ENCODE measurements around the gene RIBC2.

The RIBC2 gene

DNA sequence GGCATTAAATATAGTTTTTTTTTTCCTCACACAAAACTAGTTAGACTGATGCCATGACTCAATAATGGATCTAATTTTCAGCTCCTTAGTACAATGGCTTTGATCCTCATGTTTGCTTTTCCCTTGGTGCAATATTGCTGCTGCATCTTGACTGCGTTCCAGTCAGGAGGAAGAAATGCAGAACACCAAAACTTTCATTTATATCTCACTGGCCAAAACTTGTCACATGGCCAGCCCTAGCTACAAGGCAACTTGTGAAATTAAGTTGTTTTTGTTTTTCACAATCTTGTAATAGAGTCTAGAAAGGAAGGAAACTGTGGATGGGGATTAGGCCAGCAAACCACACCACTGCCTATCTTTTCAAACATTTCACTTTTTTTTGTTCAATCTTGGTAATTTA lies 36.8 kb upstream of the RIBC2 start:
- TF ChIP-seq CSRNP3 (CRISPR knock-in tag; IDR thresholded peaks at IDR 0.05), result no peak
- ATAC-seq, result no peak

DNA sequence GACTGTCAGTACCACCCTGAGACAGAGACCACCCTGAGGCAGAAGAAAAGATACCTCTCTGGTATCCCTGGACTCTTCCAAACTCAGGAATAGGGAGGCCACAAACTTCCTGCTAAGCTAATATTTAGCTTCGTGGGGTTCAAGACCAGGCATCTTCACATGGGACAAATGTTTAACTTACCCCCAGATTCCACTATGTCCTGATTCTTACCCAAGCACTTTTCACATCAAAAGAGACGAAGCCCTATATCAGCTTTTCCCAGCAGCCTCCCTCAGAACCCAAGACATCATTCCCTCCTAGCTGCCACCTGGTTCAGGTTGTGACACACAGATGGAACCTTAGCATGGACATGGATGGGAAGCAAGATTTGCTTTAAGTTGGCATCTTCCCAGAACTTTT lies 32.1 kb upstream of the RIBC2 start:
- no peak for ATAC-seq
- TF ChIP-seq RARB (CRISPR knock-in tag; IDR thresholded peaks at IDR 0.05) (no peak), ZNF8 (CRISPR knock-in tag; IDR thresholded peaks at IDR 0.05) (no peak), ZFP30 (CRISPR knock-in tag; IDR thresholded peaks at IDR 0.05) (no peak), CSDC2 (CRISPR knock-in tag; IDR thresholded peaks at IDR 0.05) (no peak), ZNF565 (CRISPR knock-in tag; conservative IDR thresholded peaks at IDR 0.05; ENCODE audit: low read depth) (no peak), ISL1 (CRISPR knock-in tag; IDR thresholded peaks at IDR 0.05) (no peak)
- TF ChIP-seq, protein P1, sequence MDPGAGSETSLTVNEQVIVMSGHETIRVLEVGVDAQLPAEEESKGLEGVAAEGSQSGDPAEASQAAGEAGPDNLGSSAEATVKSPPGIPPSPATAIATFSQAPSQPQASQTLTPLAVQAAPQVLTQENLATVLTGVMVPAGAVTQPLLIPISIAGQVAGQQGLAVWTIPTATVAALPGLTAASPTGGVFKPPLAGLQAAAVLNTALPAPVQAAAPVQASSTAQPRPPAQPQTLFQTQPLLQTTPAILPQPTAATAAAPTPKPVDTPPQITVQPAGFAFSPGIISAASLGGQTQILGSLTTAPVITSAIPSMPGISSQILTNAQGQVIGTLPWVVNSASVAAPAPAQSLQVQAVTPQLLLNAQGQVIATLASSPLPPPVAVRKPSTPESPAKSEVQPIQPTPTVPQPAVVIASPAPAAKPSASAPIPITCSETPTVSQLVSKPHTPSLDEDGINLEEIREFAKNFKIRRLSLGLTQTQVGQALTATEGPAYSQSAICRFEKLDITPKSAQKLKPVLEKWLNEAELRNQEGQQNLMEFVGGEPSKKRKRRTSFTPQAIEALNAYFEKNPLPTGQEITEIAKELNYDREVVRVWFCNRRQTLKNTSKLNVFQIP (CRISPR knock-in tag; IDR thresholded peaks at IDR 0.05; ENCODE audit: borderline replicate concordance, low read depth), result no peak
- TF ChIP-seq, protein P2, sequence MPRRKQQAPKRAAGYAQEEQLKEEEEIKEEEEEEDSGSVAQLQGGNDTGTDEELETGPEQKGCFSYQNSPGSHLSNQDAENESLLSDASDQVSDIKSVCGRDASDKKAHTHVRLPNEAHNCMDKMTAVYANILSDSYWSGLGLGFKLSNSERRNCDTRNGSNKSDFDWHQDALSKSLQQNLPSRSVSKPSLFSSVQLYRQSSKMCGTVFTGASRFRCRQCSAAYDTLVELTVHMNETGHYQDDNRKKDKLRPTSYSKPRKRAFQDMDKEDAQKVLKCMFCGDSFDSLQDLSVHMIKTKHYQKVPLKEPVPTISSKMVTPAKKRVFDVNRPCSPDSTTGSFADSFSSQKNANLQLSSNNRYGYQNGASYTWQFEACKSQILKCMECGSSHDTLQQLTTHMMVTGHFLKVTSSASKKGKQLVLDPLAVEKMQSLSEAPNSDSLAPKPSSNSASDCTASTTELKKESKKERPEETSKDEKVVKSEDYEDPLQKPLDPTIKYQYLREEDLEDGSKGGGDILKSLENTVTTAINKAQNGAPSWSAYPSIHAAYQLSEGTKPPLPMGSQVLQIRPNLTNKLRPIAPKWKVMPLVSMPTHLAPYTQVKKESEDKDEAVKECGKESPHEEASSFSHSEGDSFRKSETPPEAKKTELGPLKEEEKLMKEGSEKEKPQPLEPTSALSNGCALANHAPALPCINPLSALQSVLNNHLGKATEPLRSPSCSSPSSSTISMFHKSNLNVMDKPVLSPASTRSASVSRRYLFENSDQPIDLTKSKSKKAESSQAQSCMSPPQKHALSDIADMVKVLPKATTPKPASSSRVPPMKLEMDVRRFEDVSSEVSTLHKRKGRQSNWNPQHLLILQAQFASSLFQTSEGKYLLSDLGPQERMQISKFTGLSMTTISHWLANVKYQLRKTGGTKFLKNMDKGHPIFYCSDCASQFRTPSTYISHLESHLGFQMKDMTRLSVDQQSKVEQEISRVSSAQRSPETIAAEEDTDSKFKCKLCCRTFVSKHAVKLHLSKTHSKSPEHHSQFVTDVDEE (CRISPR knock-in tag; IDR thresholded peaks at IDR 0.05), result no peak
- TF ChIP-seq, protein P3, sequence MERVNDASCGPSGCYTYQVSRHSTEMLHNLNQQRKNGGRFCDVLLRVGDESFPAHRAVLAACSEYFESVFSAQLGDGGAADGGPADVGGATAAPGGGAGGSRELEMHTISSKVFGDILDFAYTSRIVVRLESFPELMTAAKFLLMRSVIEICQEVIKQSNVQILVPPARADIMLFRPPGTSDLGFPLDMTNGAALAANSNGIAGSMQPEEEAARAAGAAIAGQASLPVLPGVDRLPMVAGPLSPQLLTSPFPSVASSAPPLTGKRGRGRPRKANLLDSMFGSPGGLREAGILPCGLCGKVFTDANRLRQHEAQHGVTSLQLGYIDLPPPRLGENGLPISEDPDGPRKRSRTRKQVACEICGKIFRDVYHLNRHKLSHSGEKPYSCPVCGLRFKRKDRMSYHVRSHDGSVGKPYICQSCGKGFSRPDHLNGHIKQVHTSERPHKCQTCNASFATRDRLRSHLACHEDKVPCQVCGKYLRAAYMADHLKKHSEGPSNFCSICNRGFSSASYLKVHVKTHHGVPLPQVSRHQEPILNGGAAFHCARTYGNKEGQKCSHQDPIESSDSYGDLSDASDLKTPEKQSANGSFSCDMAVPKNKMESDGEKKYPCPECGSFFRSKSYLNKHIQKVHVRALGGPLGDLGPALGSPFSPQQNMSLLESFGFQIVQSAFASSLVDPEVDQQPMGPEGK (CRISPR knock-in tag; IDR thresholded peaks at IDR 0.05; ENCODE audit: borderline replicate concordance), result no peak

- TF ChIP-seq ZC3H10 (CRISPR knock-in tag; IDR thresholded peaks at IDR 0.05) (no peak), ESRRG (CRISPR knock-in tag; IDR thresholded peaks at IDR 0.05) (no peak), ZNF8 (CRISPR knock-in tag; IDR thresholded peaks at IDR 0.05) (no peak), GLIS3 (CRISPR knock-in tag; IDR thresholded peaks at IDR 0.05) (no peak)
- TF ChIP-seq, protein P3 (CRISPR knock-in tag; IDR thresholded peaks at IDR 0.05; ENCODE audit: borderline replicate concordance), result no peak
- TF ChIP-seq, protein P2 (CRISPR knock-in tag; IDR thresholded peaks at IDR 0.05), result no peak
- TF ChIP-seq, protein P1 (CRISPR knock-in tag; IDR thresholded peaks at IDR 0.05; ENCODE audit: borderline replicate concordance, low read depth), result no peak
Measured at GRCh38 chr22:45389546-45389945, 23.9 kb upstream of the RIBC2 start.

More at GRCh38 chr22:45389546-45389945, 23.9 kb upstream of the RIBC2 start:
- ATAC-seq, result no peak
